Sigmoid colon (tissue), 7 donors: ENCODE results near the gene ARL5A. TPM values are rescaled to one million over a fixed set of nuclear protein-coding genes. Genes with fewer than 3 reads are reported as not detected.

Experiments used
- DNase-seq: peaks from one replicate; pipeline ENCODE4 v3.0.0-alpha.2; 2019
- H3K27ac ChIP-seq, 4 donors: fragments of 200-600 bp; sonication (generic); one replicate each; pipeline ENCODE4 v1.5.1; 2016 to 2019; ENCODE audit warnings: mild to moderate bottlenecking in 1 of 4
- H3K27me3 ChIP-seq, 3 donors: fragments of 200-600 bp; sonication (generic); one replicate each; pipeline ENCODE4 v1.5.1; 2019; ENCODE audit warnings: mild to moderate bottlenecking in 1 of 3
- H3K36me3 ChIP-seq, 4 donors: fragments of 200-600 bp; sonication (generic); one replicate each; pipeline ENCODE4 v1.5.1; 2016 to 2019
- H3K4me1 ChIP-seq, 4 donors: fragments of 200-600 bp; sonication (generic); one replicate each; pipeline ENCODE4 v1.5.1; 2017 to 2019
- H3K4me3 ChIP-seq, 4 donors: fragments of 200-600 bp; sonication (generic); one replicate each; pipeline ENCODE4 v1.5.1; 2017 to 2019; ENCODE audit warnings: mild to moderate bottlenecking in 2 of 4, moderate library complexity in 1 of 4
- H3K9me3 ChIP-seq, 4 donors: fragments of 200-600 bp in 3 of 4; sonication (generic) in 3 of 4; one replicate each; pipeline versions ENCODE4 v1.5.1 to v1.6.1; 2013 to 2019
- EP300 ChIP-seq, 4 donors: sonication (generic); formaldehyde crosslinking; IDR thresholded peaks; one replicate each; pipeline ENCODE4 v1.6.1; 2017; ENCODE audit warnings: antibody characterized with exemption in 4 of 4
- POLR2A ChIP-seq, 2 donors: fragments of 450-650 bp; IDR thresholded peaks; one replicate each; pipeline ENCODE4 v1.6.1; 2016; ENCODE audit warnings: antibody characterized with exemption in 2 of 2, mild to moderate bottlenecking in 2 of 2, moderate library complexity in 2 of 2
- POLR2AphosphoS5 ChIP-seq, 4 donors: sonication (generic); formaldehyde crosslinking; IDR thresholded peaks; one replicate each; pipeline ENCODE4 v1.6.1; 2017; ENCODE audit warnings: antibody characterized with exemption in 4 of 4
- WGBS, 2 donors: extraction: QIAGEN DNeasy Blood & Tissue Kit; methylation state at CpG; one replicate each; pipeline ENCODE4 v1.1.7; 2013; 5-methylcytosine and 5-hydroxymethylcytosine counted together
- intact Hi-C: fragments of 100-400 bp; cut with DNase I; formaldehyde crosslinking; loops from one replicate; pipeline ENCODE4 v1.15.1; 2023
- polyA plus RNA-seq, 3 donors: library from polyadenylated mRNA; stranded (reverse); fragments of 200-250 nt; gene quantifications; one replicate each; pipeline ENCODE4 v1.2.3, GENCODE V29; 2013
- total RNA-seq, 4 donors: library from RNA; depleted of rRNA; stranded (reverse); fragments of >200 nt; gene quantifications; one replicate each; pipeline ENCODE4 v1.1.0, GENCODE V29; 2016
- TF ChIP-seq, protein P1 (sequence below), 4 experiments: fragments of 450-650 bp in 3 of 4; fragments of 200-600 bp in 1 of 4; IDR thresholded peaks; one replicate each; pipeline ENCODE4 v1.5.1; 2016 to 2019; ENCODE audit warnings: antibody characterized with exemption in 4 of 4, mild to moderate bottlenecking in 3 of 4, moderate library complexity in 2 of 4
- donor health status: healthy with polysubstance abuse.
- donor health status: Bipolar disorder and iron deficiency.
- donor health status: healthy.

ARL5A gene
- total and polyA plus RNA-seq, 7 donors: 12.7 to 46.4 (median 41.3) TPM

DNA sequence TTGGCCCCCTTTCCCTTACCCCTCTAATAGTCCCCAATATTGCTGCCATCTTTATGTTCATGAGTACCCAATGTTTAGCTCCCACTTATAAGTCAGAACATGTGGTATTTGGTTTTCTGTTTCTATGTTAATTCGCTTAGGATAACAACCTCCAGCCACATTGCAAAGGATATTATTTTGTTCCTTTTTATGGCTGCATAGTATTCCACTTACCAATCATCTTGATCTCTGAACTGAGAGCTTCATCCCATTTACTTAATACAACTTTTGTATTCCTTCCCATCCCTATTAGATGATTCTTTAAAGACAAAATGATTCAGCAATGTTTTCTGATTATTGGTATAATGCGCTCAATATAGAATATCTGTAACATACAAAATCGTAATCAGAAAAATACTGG is 36.7 kb downstream of the ARL5A start:
- Histone ChIP-seq H3K4me1 (no peaks in the 10 kb centered on the region), H3K4me3 (no peak overlapping the region), H3K9me3 (no peaks in the 10 kb centered on the region), H3K27ac (no peak overlapping the region), H3K36me3 (peaks cover 0 to 11% (median 0%) of the 10 kb centered on the region in 4 donors), H3K27me3 (no peaks in the 10 kb centered on the region)
- intact Hi-C loops: no loop called here
- no peak for DNase-seq
- WGBS, 2 donors: 96 to 99% methylated on average over 3 of the region's 3 CpGs
- TF ChIP-seq POLR2A (IDR thresholded peaks at IDR 0.05) (no peak), POLR2AphosphoS5 (IDR thresholded peaks at IDR 0.05) (no peak)

DNA sequence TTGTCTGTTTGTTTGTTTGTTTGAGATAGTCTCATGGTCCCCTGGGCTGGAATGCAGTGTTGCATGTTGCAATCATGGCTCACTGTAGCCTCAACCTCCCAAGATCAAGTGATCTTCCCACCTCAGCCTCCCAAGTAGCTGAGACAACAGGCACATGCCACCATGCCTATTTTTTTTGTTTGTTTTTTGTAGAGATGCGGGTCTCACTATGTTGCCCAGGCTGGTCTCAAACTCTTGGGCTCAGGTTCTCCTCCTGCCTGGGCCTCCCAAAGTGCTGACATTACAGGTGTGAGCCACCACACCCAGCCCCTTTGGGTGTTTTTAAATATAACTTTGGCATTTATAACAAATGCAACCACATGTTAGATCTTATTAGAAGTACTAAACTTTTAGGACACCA is 37.5 kb downstream of the ARL5A start:
- Histone ChIP-seq H3K4me3 (no peak overlapping the region), H3K9me3 (no peaks in the 10 kb centered on the region), H3K27me3 (no peaks in the 10 kb centered on the region), H3K36me3 (peaks cover 0 to 13% (median 0%) of the 10 kb centered on the region in 4 donors), H3K4me1 (no peaks in the 10 kb centered on the region), H3K27ac (no peak overlapping the region)
- no peak for DNase-seq
- no peak for TF ChIP-seq EP300 (IDR thresholded peaks at IDR 0.05)
- TF ChIP-seq POLR2AphosphoS5 (IDR thresholded peaks at IDR 0.05): no peak
- TF ChIP-seq POLR2A (IDR thresholded peaks at IDR 0.05): no peak
- TF ChIP-seq, protein P1, sequence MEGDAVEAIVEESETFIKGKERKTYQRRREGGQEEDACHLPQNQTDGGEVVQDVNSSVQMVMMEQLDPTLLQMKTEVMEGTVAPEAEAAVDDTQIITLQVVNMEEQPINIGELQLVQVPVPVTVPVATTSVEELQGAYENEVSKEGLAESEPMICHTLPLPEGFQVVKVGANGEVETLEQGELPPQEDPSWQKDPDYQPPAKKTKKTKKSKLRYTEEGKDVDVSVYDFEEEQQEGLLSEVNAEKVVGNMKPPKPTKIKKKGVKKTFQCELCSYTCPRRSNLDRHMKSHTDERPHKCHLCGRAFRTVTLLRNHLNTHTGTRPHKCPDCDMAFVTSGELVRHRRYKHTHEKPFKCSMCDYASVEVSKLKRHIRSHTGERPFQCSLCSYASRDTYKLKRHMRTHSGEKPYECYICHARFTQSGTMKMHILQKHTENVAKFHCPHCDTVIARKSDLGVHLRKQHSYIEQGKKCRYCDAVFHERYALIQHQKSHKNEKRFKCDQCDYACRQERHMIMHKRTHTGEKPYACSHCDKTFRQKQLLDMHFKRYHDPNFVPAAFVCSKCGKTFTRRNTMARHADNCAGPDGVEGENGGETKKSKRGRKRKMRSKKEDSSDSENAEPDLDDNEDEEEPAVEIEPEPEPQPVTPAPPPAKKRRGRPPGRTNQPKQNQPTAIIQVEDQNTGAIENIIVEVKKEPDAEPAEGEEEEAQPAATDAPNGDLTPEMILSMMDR (IDR thresholded peaks at IDR 0.05): no peak
- WGBS, 2 donors: 97 to 100% methylated on average over 1 of the region's 1 CpG
- intact Hi-C loops: no loop called here

DNA sequence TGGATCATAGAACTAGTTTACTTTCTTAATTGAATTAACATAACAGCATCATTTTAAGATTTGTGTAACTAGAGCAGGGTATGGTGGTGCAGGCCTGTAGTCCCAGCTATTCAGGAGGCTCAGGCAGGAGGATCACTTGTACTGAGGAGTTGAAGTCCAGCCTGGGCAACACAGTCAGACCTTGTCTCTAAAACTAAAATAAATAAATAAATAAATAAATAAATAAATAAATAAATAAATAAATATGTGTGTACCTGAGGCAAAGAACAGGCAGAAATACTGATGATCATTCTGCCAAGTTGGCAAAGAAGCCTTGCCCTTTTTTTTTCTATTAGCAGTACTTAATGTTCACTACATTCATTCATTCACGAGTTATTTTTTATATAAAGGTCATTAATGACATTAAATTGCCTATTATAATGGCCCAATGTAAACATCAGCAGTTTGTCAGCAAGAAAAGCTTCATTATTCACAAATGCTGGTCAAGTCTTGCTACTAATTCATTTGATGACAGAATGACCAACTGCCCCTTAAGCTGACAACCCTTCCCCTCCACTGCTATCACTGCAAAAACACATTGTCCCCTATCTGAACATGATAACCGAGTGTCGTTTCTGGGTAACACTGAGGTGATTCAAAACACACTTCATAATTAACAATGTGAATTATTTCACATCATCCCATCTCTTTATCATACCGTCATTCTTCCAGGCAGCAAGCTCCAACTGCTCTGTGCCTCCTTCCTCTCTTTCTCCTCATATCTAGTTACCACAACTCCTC is 39.0 kb downstream of the ARL5A start:
- no peak for DNase-seq
- peaks cover 0 to 23% (median 0%) of the 10 kb centered on the region in 4 donors for H3K36me3 ChIP-seq
- TF ChIP-seq POLR2AphosphoS5 (IDR thresholded peaks at IDR 0.05): no peak
- no peak for TF ChIP-seq EP300 (IDR thresholded peaks at IDR 0.05)
- TF ChIP-seq, protein P1 (IDR thresholded peaks at IDR 0.05): no peak
- H3K27me3 ChIP-seq: no peaks in the 10 kb centered on the region
- 95% methylated on average over 4 of the region's 4 CpGs for WGBS, 2 donors
- H3K4me1 ChIP-seq: no peaks in the 10 kb centered on the region
- H3K27ac ChIP-seq: no peak overlapping the region
- intact Hi-C loops: no loop called here
- no peaks in the 10 kb centered on the region for H3K9me3 ChIP-seq
- H3K4me3 ChIP-seq: no peak overlapping the region

DNA sequence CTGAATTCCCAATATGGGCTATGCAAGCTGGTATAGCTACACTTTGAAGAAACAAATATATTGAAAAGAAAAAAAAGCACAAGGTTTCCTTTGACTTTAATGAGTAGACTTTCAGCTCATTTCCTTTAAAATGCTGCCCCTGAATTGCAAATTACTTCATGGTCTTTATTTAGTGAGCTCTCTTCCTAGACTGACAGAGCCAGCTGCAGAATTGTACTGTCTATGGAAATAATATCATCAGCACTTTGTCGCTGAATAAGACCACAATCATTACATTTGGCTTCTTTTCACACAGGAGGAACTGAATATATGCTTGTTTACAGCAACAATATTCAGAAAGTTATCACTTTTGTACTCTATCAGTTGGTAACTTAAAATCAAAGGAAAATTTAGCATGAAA is 41.7 kb downstream of the ARL5A start:
- H3K4me3 ChIP-seq: no peak overlapping the region
- TF ChIP-seq POLR2AphosphoS5 (IDR thresholded peaks at IDR 0.05) (no peak), POLR2A (IDR thresholded peaks at IDR 0.05) (no peak), EP300 (IDR thresholded peaks at IDR 0.05) (no peak)
- TF ChIP-seq, protein P1 (IDR thresholded peaks at IDR 0.05): no peak
- no peak overlapping the region for H3K27ac ChIP-seq
- no peak for DNase-seq
- no peaks in the 10 kb centered on the region for H3K27me3 ChIP-seq
- H3K9me3 ChIP-seq: no peaks in the 10 kb centered on the region
- intact Hi-C loops: no loop called here
- peaks cover 0 to 18% (median 3%) of the 10 kb centered on the region in 4 donors for H3K36me3 ChIP-seq
- WGBS, 2 donors: 79 to 95% methylated on average over 1 of the region's 1 CpG
- no peaks in the 10 kb centered on the region for H3K4me1 ChIP-seq

DNA sequence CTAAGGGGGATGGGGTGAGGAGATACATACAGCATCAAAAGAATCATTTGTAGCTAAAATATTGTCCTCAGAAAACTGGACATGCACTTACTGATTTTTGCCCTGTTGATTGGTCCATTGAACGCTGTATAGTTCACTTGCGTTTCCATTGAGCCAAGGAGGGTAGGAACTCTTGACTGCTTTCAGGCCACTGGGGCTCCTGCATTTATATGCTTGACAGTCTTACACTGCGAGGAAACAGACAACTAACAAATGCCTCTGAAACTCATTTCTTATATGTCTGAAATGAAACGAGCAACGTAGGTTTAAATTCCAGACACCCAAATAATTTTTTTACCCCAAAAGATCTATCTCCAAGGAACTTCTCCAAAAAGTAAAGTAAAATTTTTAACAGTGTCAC is 42.1 kb downstream of the ARL5A start:
- Histone ChIP-seq H3K9me3 (no peaks in the 10 kb centered on the region), H3K4me1 (no peaks in the 10 kb centered on the region), H3K27me3 (no peaks in the 10 kb centered on the region), H3K4me3 (no peak overlapping the region), H3K27ac (no peak overlapping the region), H3K36me3 (peaks cover 0 to 18% (median 3%) of the 10 kb centered on the region in 4 donors)
- intact Hi-C loops: no loop called here
- WGBS, 2 donors: 97 to 98% methylated on average over 5 of the region's 5 CpGs
- TF ChIP-seq EP300 (IDR thresholded peaks at IDR 0.05) (no peak), POLR2AphosphoS5 (IDR thresholded peaks at IDR 0.05) (no peak), POLR2A (IDR thresholded peaks at IDR 0.05) (no peak)
- TF ChIP-seq, protein P1 (IDR thresholded peaks at IDR 0.05): no peak
- no peak for DNase-seq
